Vagina (tissue), 2 donors: ENCODE data around the gene NF2. TPM values are rescaled to one million over a fixed set of nuclear protein-coding genes. Genes with fewer than 3 reads are reported as not detected.
A peak's percentile ranks its signal among the peaks of the same experiment; 100 is the strongest.

Experiments used
- DNase-seq, 2 donors: peaks; one replicate each; pipeline ENCODE4 v3.0.0-alpha.2; 2017; ENCODE audit errors: extremely low spot score in 2 of 2
- H3K27ac ChIP-seq: fragments of 200-600 bp; sonication (generic); one replicate; pipeline ENCODE4 v1.5.1; 2019
- H3K27me3 ChIP-seq: fragments of 200-600 bp; sonication (generic); one replicate; pipeline ENCODE4 v1.5.1; 2019
- H3K36me3 ChIP-seq, 2 donors: fragments of 200-600 bp; sonication (generic); one replicate each; pipeline ENCODE4 v1.5.1; 2017 to 2019
- H3K4me1 ChIP-seq: fragments of 200-600 bp; sonication (generic); one replicate; pipeline ENCODE4 v1.5.1; 2019
- H3K4me3 ChIP-seq, 2 donors: fragments of 200-600 bp; sonication (generic); 1 replicate in 1 of 2; 2 replicates in 1 of 2; pipeline ENCODE4 v1.5.1; 2016 to 2019
- H3K9me3 ChIP-seq: fragments of 200-600 bp; sonication (generic); one replicate; pipeline ENCODE4 v1.5.1; 2019
- POLR2A ChIP-seq, 2 donors: fragments of 450-650 bp; IDR thresholded peaks; one replicate each; pipeline ENCODE4 v1.6.1; 2017; ENCODE audit warnings: antibody characterized with exemption in 2 of 2, mild to moderate bottlenecking in 2 of 2, moderate library complexity in 2 of 2
- POLR2AphosphoS5 ChIP-seq, 2 donors: sonication (generic); formaldehyde crosslinking; IDR thresholded peaks; one replicate each; pipeline ENCODE4 v1.9.0; 2017; ENCODE audit warnings: antibody characterized with exemption in 2 of 2, mild to moderate bottlenecking in 2 of 2, low read depth in 1 of 2; ENCODE audit not compliant: insufficient read depth in 1 of 2
- intact Hi-C: fragments of 100-400 bp; cut with DNase I; formaldehyde crosslinking; loops from one replicate; pipeline ENCODE4 v1.15.1; 2023
- total RNA-seq: library from RNA; depleted of rRNA; stranded (reverse); fragments of >200 nt; gene quantifications from one replicate; pipeline ENCODE4 v1.2.3, GENCODE V29; 2016
- TF ChIP-seq, protein P1 (sequence below), 3 experiments: fragments of 450-650 bp in 2 of 3; fragments of 200-600 bp in 1 of 3; sonication (generic) in 1 of 3; IDR thresholded peaks; one replicate each; pipeline ENCODE4 v1.5.1; 2017 to 2019; ENCODE audit warnings: antibody characterized with exemption in 3 of 3, mild to moderate bottlenecking in 2 of 3, moderate library complexity in 2 of 3

Gene NF2
- total RNA-seq, 1 donor from 2014 or later: 15.7 TPM

DNA sequence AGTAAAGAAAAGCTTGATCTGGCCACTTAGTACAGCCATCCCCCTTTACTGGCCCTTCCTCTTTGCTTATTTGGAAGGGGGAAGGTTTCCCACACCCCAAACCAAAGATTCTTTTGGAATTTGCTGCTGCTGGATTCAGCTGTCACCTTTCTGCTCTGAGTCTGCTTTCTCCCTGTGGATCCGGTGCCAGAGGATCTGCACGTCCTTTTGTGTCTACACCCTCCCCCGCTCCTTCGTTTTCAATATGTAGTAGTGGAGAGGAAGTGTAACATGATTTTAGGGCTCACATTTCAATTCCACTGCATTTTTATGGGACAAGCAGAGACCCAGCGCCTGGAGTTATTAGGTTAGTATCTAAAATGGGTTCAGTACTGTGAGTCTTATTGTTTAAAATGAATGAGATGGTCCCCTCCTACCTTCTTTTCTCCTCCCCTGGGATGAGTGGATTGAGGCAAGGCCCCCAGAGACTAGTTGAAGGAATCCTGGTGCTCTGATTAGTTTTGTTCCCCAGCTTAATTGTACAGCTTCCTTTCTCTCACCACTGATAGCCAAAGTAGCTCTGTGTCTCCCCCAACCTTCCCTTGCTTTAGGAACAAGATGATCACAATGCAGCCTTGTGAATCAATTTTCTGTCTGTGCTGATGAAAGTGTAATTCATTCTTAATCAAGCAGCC is 85.9 kb downstream of the NF2 start:
- TF ChIP-seq, protein P1, sequence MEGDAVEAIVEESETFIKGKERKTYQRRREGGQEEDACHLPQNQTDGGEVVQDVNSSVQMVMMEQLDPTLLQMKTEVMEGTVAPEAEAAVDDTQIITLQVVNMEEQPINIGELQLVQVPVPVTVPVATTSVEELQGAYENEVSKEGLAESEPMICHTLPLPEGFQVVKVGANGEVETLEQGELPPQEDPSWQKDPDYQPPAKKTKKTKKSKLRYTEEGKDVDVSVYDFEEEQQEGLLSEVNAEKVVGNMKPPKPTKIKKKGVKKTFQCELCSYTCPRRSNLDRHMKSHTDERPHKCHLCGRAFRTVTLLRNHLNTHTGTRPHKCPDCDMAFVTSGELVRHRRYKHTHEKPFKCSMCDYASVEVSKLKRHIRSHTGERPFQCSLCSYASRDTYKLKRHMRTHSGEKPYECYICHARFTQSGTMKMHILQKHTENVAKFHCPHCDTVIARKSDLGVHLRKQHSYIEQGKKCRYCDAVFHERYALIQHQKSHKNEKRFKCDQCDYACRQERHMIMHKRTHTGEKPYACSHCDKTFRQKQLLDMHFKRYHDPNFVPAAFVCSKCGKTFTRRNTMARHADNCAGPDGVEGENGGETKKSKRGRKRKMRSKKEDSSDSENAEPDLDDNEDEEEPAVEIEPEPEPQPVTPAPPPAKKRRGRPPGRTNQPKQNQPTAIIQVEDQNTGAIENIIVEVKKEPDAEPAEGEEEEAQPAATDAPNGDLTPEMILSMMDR (IDR thresholded peaks at IDR 0.05): no peak
- TF ChIP-seq POLR2AphosphoS5 (IDR thresholded peaks at IDR 0.05; ENCODE audit: insufficient read depth in 1 of 2, low read depth in 1 of 2): no peak
- TF ChIP-seq POLR2A (IDR thresholded peaks at IDR 0.05): no peak
- Histone ChIP-seq H3K27me3 (no peaks in the 10 kb centered on the region), H3K27ac (no peak overlapping the region), H3K36me3 (peaks cover 0 to 14% of the 10 kb centered on the region in 2 donors), H3K4me3 (no peak overlapping the region), H3K4me1 (peaks cover 24% of the 10 kb centered on the region), H3K9me3 (no peaks in the 10 kb centered on the region)
- intact Hi-C loops: no loop called here
- no peak for DNase-seq

DNA sequence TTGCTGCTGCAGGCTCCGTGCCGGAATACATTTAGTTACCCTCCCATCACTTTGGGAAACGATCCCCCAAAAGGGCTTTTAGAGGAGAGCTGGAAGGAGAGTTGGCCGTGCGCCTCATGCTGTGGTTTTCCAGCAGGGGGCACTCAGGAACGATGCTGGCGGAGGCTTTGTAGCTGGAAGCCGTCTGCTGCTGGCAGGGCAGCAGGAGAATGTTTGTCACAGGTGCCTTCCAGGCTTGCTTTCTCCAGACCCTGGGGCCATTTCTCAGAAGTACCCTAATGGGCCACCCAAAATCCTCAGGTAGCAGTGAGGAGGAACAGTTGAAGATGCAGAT is 86.4 kb downstream of the NF2 start:
- intact Hi-C loops: no loop called here
- H3K27me3 ChIP-seq: no peaks in the 10 kb centered on the region
- no peaks in the 10 kb centered on the region for H3K9me3 ChIP-seq
- peaks cover 0 to 14% of the 10 kb centered on the region in 2 donors for H3K36me3 ChIP-seq
- DNase-seq: no peak
- no peak overlapping the region for H3K4me3 ChIP-seq
- H3K27ac ChIP-seq: no peak overlapping the region
- no peak for TF ChIP-seq POLR2AphosphoS5 (IDR thresholded peaks at IDR 0.05; ENCODE audit: insufficient read depth in 1 of 2, low read depth in 1 of 2)
- TF ChIP-seq, protein P1 (IDR thresholded peaks at IDR 0.05): peak in 2 of 3 experiments; percentile 25 to 49
- peaks cover 29% of the 10 kb centered on the region for H3K4me1 ChIP-seq

DNA sequence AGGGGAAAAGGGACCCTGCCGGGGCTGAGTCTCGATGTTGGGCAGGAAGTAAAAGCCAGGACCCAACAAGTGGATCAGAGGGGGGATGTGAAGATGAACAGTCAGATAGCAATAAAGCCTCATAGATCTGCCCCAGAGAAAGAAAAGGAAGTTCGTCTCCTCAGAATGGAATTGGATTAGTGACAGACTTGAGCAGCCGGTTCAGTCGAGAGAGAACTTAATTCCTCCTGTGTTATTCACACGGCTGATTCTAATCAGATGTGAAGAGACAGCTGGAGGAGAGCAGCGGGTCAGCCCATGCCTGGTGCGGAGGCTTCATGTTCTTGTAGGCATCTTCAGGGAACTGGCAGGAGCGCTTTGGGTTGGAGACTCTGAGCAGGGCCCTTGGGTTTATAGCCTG is 87.0 kb downstream of the NF2 start:
- H3K9me3 ChIP-seq: no peaks in the 10 kb centered on the region

DNA sequence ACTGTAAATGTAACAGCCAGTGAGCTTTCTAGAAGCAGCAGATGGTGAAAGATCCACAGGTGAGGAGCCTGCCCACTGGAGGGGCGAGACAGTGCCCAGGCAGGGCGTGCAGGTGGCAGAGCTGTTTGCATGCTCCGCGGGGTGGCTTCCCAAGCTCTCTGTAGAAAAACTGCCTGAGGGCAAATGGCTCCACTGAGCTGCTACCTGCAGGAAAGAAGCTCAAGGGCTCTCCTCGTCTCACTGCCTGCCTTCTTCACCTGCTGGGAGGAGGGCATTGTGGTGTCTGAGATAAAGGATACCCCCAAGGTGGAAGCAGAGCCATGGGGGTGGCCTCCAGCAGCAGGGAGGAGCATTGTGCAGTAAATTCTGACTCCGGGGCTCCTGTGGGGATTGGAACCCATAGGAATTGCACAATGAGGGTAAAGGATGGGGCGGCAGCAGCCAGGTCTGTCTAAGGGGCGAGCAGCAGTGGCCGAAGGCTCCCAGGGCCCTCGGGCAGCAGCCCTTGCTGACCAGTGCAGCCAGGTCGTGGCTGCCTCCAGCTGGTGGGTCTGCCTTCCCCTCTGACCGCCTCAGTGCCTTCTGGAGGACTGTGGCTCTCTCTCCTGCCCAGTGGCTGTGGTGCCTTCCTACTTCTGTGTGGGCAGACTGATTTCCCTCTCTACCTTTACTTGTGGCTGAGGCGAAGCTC is 88.3 kb downstream of the NF2 start:
- peaks cover 0 to 13% of the 10 kb centered on the region in 2 donors for H3K36me3 ChIP-seq
- intact Hi-C loops: no loop called here
- DNase-seq: no peak
- no peak overlapping the region for H3K27ac ChIP-seq
- TF ChIP-seq POLR2A (IDR thresholded peaks at IDR 0.05): no peak
- TF ChIP-seq, protein P1 (IDR thresholded peaks at IDR 0.05): no peak
- no peak for TF ChIP-seq POLR2AphosphoS5 (IDR thresholded peaks at IDR 0.05; ENCODE audit: insufficient read depth in 1 of 2, low read depth in 1 of 2)
- no peaks in the 10 kb centered on the region for H3K27me3 ChIP-seq
- H3K4me3 ChIP-seq: no peak overlapping the region
- peaks cover 37% of the 10 kb centered on the region for H3K4me1 ChIP-seq
- no peaks in the 10 kb centered on the region for H3K9me3 ChIP-seq

More for the DNA sequence above, 87.0 kb downstream of the NF2 start:
- Histone ChIP-seq H3K4me1 (peaks cover 36% of the 10 kb centered on the region), H3K36me3 (peaks cover 0 to 14% of the 10 kb centered on the region in 2 donors), H3K27me3 (no peaks in the 10 kb centered on the region), H3K27ac (no peak overlapping the region), H3K4me3 (no peak overlapping the region)
- TF ChIP-seq POLR2AphosphoS5 (IDR thresholded peaks at IDR 0.05; ENCODE audit: insufficient read depth in 1 of 2, low read depth in 1 of 2): no peak
- TF ChIP-seq POLR2A (IDR thresholded peaks at IDR 0.05): no peak
- TF ChIP-seq, protein P1 (IDR thresholded peaks at IDR 0.05): no peak
- intact Hi-C loops: no loop called here
- DNase-seq: no peak

DNA sequence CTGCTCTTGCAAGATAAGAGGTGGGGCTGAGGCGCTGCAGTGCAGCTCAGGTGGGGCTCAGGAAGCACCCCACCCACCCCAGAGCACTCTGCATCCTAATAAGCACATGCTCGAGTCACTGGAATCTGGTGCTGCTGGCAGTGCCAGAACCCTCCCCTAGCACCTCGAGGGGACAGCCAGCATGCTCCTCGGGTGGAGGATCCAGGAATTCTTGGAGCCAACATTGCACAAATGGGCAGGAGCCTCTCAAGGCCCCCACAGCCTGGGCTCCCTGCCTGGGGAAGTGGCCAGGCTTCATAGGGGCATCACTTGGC is 88.9 kb downstream of the NF2 start:
- Histone ChIP-seq H3K27ac (no peak overlapping the region), H3K9me3 (no peaks in the 10 kb centered on the region), H3K36me3 (peaks cover 0 to 8% of the 10 kb centered on the region in 2 donors), H3K4me3 (no peak overlapping the region), H3K27me3 (no peaks in the 10 kb centered on the region), H3K4me1 (peaks cover 37% of the 10 kb centered on the region)
- no peak for DNase-seq
- no peak for TF ChIP-seq POLR2AphosphoS5 (IDR thresholded peaks at IDR 0.05; ENCODE audit: insufficient read depth in 1 of 2, low read depth in 1 of 2)
- TF ChIP-seq, protein P1 (IDR thresholded peaks at IDR 0.05): no peak
- TF ChIP-seq POLR2A (IDR thresholded peaks at IDR 0.05): no peak
- intact Hi-C loops: no loop called here
